Adrenal gland (tissue), 12 donors: Measurements from ENCODE around the gene AVPR2. TPM values are rescaled to one million over a fixed set of nuclear protein-coding genes. Genes with fewer than 3 reads are reported as not detected.

Experiments
- DNase-seq, 7 donors: peaks; one replicate each; pipeline ENCODE4 v3.0.0-alpha.2; 2019 to 2020
- H3K27ac ChIP-seq, 5 donors: fragments of 200-600 bp; sonication (generic) in 4 of 5; 1 replicate in 3 of 5; 2 replicates in 2 of 5; pipeline versions ENCODE4 v1.5.1 to v1.8.0; 2016 to 2020; ENCODE audit warnings: mild to moderate bottlenecking in 1 of 5
- H3K27me3 ChIP-seq: fragments of 200-600 bp; 2 replicates; pipeline ENCODE4 v1.8.0; 2021
- H3K36me3 ChIP-seq, 2 donors: fragments of 200-600 bp; replicated peaks in 1 of 2; 1 replicate in 1 of 2; 2 replicates in 1 of 2; pipeline versions ENCODE4 v1.5.1 to v1.8.0; 2018 to 2022
- H3K4me1 ChIP-seq, 2 donors: fragments of 200-600 bp; replicated peaks in 1 of 2; 1 replicate in 1 of 2; 2 replicates in 1 of 2; pipeline versions ENCODE4 v1.5.1 to v1.8.0; 2018 to 2021
- H3K4me3 ChIP-seq, 4 donors: fragments of 200-600 bp; sonication (generic) in 3 of 4; one replicate each; pipeline ENCODE4 v1.5.1; 2016 to 2018
- H3K9me3 ChIP-seq, 3 donors: fragments of 200-600 bp; sonication (generic) in 1 of 3; replicated peaks in 1 of 3; 1 replicate in 2 of 3; 2 replicates in 1 of 3; pipeline versions ENCODE4 v1.5.1 to v1.8.0; 2016 to 2021
- POLR2A ChIP-seq, 2 donors: fragments of 450-650 bp; IDR thresholded peaks; one replicate each; pipeline ENCODE4 v1.6.1; 2017; ENCODE audit warnings: antibody characterized with exemption in 2 of 2, mild to moderate bottlenecking in 2 of 2, moderate library complexity in 1 of 2
- WGBS, 4 donors: extraction: QIAGEN DNeasy Blood & Tissue Kit in 2 of 4; methylation state at CpG; one replicate each; pipeline versions ENCODE4 v1.1.5 to v1.1.7; 2013 to 2017; 5-methylcytosine and 5-hydroxymethylcytosine counted together
- intact Hi-C, 2 donors: fragments of 100-400 bp; cut with DNase I; formaldehyde crosslinking; loops; one replicate each; pipeline versions ENCODE4 v1.14.1 to v1.15.0; 2022 to 2023
- polyA plus RNA-seq, 3 donors: library from polyadenylated mRNA; stranded (reverse); fragments of 200-250 nt in 2 of 3; fragments of 350-450 nt in 1 of 3; fragmentation: Illumina TruSeq in 1 of 3; extraction: RNeasy Lipid Tissue Mini Kit (QIAGEN cat#74804) in 1 of 3; gene quantifications; one replicate each; pipeline ENCODE4 v1.2.3, GENCODE V29; 2013 to 2014
- total RNA-seq, 9 donors: library from RNA; depleted of rRNA in 4 of 9; stranded (reverse); fragments of >200 nt in 4 of 9; fragments of 120-200 nt in 1 of 9; fragmentation: NEBNext Ultra II Directional in 1 of 9; extraction: Animal tissue kit (Norgen Biotek cat#: 25700) in 1 of 9; gene quantifications; one replicate each; pipeline versions ENCODE4 v1.1.0 to v1.2.4, GENCODE V29; 2013 to 2023
- TF ChIP-seq, protein P1 (sequence below), 6 experiments: fragments of 450-650 bp in 4 of 6; fragments of 200-600 bp in 2 of 6; sonication (generic) in 1 of 6; IDR thresholded peaks; 1 replicate in 5 of 6; 2 replicates in 1 of 6; pipeline versions ENCODE4 v1.5.1 to v1.8.0; 2016 to 2021; ENCODE audit warnings: antibody characterized with exemption in 6 of 6, mild to moderate bottlenecking in 2 of 6, moderate library complexity in 1 of 6
- donor health status: healthy with polysubstance abuse.
- donor health status: Bipolar disorder and iron deficiency.
- donor health status: DM: yes; HTN: yes; CAD: no.
- donor health status: DM: no; HTN: no; CAD: no.
- donor health status: DM: no; HTN: no; CAD: no.
- donor health status: DM: yes; HTN: yes; CAD: no.

The AVPR2 gene
- total and polyA plus RNA-seq, 12 donors: 0.11 to 1.6 (median 0.69) TPM; not detected in 1

GRCh38 chrX:153926858-153927671 lies 22.6 kb downstream of the AVPR2 start:
- Histone ChIP-seq H3K4me1 (peaks cover 13 to 45% of the 10 kb centered on the region in 2 donors), H3K36me3 (peaks cover 0 to 22% of the 10 kb centered on the region in 2 donors), H3K27ac (peak overlapping the region; percentile 86 to 98 (median 95)), H3K27me3 (no peaks in the 10 kb centered on the region), H3K4me3 (peak overlapping the region in 1 of 4 donors; percentile 64), H3K9me3 (no peaks in the 10 kb centered on the region)
- DNase-seq: peak; percentile 70 to 86 (median 81)
- TF ChIP-seq, protein P1, sequence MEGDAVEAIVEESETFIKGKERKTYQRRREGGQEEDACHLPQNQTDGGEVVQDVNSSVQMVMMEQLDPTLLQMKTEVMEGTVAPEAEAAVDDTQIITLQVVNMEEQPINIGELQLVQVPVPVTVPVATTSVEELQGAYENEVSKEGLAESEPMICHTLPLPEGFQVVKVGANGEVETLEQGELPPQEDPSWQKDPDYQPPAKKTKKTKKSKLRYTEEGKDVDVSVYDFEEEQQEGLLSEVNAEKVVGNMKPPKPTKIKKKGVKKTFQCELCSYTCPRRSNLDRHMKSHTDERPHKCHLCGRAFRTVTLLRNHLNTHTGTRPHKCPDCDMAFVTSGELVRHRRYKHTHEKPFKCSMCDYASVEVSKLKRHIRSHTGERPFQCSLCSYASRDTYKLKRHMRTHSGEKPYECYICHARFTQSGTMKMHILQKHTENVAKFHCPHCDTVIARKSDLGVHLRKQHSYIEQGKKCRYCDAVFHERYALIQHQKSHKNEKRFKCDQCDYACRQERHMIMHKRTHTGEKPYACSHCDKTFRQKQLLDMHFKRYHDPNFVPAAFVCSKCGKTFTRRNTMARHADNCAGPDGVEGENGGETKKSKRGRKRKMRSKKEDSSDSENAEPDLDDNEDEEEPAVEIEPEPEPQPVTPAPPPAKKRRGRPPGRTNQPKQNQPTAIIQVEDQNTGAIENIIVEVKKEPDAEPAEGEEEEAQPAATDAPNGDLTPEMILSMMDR (IDR thresholded peaks at IDR 0.05): no peak
- TF ChIP-seq POLR2A (IDR thresholded peaks at IDR 0.05): peak in 1 of 2 donors; percentile 54
- 0 to 39% (median 19%) methylated on average over 4 to 31 of the region's 31 CpGs for WGBS, 4 donors
- intact Hi-C loops: no loop called here

DNA sequence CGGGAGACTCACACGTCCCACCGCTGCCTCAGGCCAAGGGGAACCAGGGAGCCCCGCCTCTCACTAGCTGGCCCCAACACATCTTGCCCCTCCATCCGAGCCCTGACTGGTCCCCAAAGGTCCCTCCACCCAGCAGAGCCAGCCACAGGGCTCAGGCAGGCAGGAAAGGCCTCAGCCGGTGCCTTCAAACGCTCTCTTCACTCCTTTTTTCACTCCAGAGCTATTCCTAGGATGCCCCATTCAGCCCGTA lies 23.1 kb downstream of the AVPR2 start:
- H3K4me3 ChIP-seq: peak overlapping the region in 2 of 4 donors; percentile 7 to 64
- intact Hi-C loops: no loop called here
- TF ChIP-seq POLR2A (IDR thresholded peaks at IDR 0.05): no peak
- peaks cover 13 to 43% of the 10 kb centered on the region in 2 donors for H3K4me1 ChIP-seq
- DNase-seq: no peak
- peaks cover 0 to 22% of the 10 kb centered on the region in 2 donors for H3K36me3 ChIP-seq
- H3K27ac ChIP-seq: peak overlapping the region; percentile 86 to 98 (median 95)
- H3K9me3 ChIP-seq: no peaks in the 10 kb centered on the region
- H3K27me3 ChIP-seq: no peaks in the 10 kb centered on the region
- WGBS, 4 donors: 0 to 15% (median 7%) methylated on average over 1 to 8 of the region's 8 CpGs

GRCh38 chrX:153927922-153928760 lies 23.7 kb downstream of the AVPR2 start:
- WGBS, 4 donors: 0 to 16% (median 8%) methylated on average over 7 to 76 of the region's 76 CpGs
- no peaks in the 10 kb centered on the region for H3K9me3 ChIP-seq
- intact Hi-C loops: no loop called here
- peaks cover 0 to 22% of the 10 kb centered on the region in 2 donors for H3K36me3 ChIP-seq
- H3K4me1 ChIP-seq: peaks cover 13 to 38% of the 10 kb centered on the region in 2 donors
- peak overlapping the region; percentile 86 to 98 (median 95) for H3K27ac ChIP-seq
- TF ChIP-seq POLR2A (IDR thresholded peaks at IDR 0.05): peak; percentile 81 to 85
- TF ChIP-seq, protein P1 (IDR thresholded peaks at IDR 0.05): peak in 1 of 6 experiments; percentile 10
- peak overlapping the region in 2 of 4 donors; percentile 7 to 64 for H3K4me3 ChIP-seq
- no peaks in the 10 kb centered on the region for H3K27me3 ChIP-seq
- DNase-seq: peak; percentile 95 to 98 (median 96)

GRCh38 chrX:153928846-153929245 lies 24.4 kb downstream of the AVPR2 start:
- peaks cover 17 to 43% of the 10 kb centered on the region in 2 donors for H3K4me1 ChIP-seq
- H3K4me3 ChIP-seq: no peak overlapping the region
- H3K27ac ChIP-seq: peak overlapping the region in 3 of 5 donors; percentile 26 to 94 (median 61)
- H3K36me3 ChIP-seq: peaks cover 0 to 22% of the 10 kb centered on the region in 2 donors
- intact Hi-C loops: no loop called here
- H3K9me3 ChIP-seq: no peaks in the 10 kb centered on the region
- WGBS, 4 donors: 39 to 69% (median 54%) methylated on average over 4 to 9 of the region's 9 CpGs
- DNase-seq: peak in 1 of 7 donors; percentile 31
- TF ChIP-seq POLR2A (IDR thresholded peaks at IDR 0.05): no peak
- TF ChIP-seq, protein P1 (IDR thresholded peaks at IDR 0.05): no peak
- H3K27me3 ChIP-seq: no peaks in the 10 kb centered on the region
